Measurements from ENCODE around the gene WNT7B.

WNT7B gene

GRCh38 chr22:45882881-45883810, 93.8 kb downstream of the WNT7B start:
- CTCF ChIA-PET = no interaction called here

GRCh38 chr22:45881524-45881875, 95.5 kb downstream of the WNT7B start:
- no peak for TF ChIP-seq PKNOX1 (IDR thresholded peaks at IDR 0.05)
- no peak for TF ChIP-seq FOXA1 (IDR thresholded peaks at IDR 0.05)
- no peak for TF ChIP-seq CTBP1 (IDR thresholded peaks at IDR 0.05; ENCODE audit: borderline replicate concordance)
- no peak for TF ChIP-seq ELF4 (IDR thresholded peaks at IDR 0.05)
- TF ChIP-seq NFRKB (IDR thresholded peaks at IDR 0.05) = no peak
- TF ChIP-seq LEF1 (IDR thresholded peaks at IDR 0.05; ENCODE audit: borderline replicate concordance) = no peak
- no peak for TF ChIP-seq ARNT (IDR thresholded peaks at IDR 0.05)
- TF ChIP-seq HDGF (IDR thresholded peaks at IDR 0.05; ENCODE audit: borderline replicate concordance) = no peak
- no peak for TF ChIP-seq FOXM1 (IDR thresholded peaks at IDR 0.05; ENCODE audit: borderline replicate concordance)
- TF ChIP-seq FOXK2 (IDR thresholded peaks at IDR 0.05) = no peak
- no peak for TF ChIP-seq TARDBP (IDR thresholded peaks at IDR 0.05)
- no peak for TF ChIP-seq SUZ12 (IDR thresholded peaks at IDR 0.05)
- TF ChIP-seq ZNF384 (IDR thresholded peaks at IDR 0.05) = no peak
- no peak for DNase-seq (ENCODE audit: extremely low spot score)
- ChIA-PET CTCF (no interaction called here), POLR2A (no interaction called here)

More at GRCh38 chr22:45882881-45883810, 93.8 kb downstream of the WNT7B start:
- POLR2A ChIA-PET = no interaction called here
- DNase-seq (ENCODE audit: extremely low spot score) = no peak
- TF ChIP-seq SP1 (IDR thresholded peaks at IDR 0.05) = no peak
- no peak for TF ChIP-seq FOXM1 (IDR thresholded peaks at IDR 0.05; ENCODE audit: borderline replicate concordance)
- no peak for TF ChIP-seq ARNT (IDR thresholded peaks at IDR 0.05)
- TF ChIP-seq TARDBP (IDR thresholded peaks at IDR 0.05) = no peak
- TF ChIP-seq FOXK2 (IDR thresholded peaks at IDR 0.05) = no peak
- TF ChIP-seq SUZ12 (IDR thresholded peaks at IDR 0.05) = no peak
- TF ChIP-seq ZNF384 (IDR thresholded peaks at IDR 0.05) = no peak
- TF ChIP-seq CTBP1 (IDR thresholded peaks at IDR 0.05; ENCODE audit: borderline replicate concordance) = no peak
- no peak for TF ChIP-seq LEF1 (IDR thresholded peaks at IDR 0.05; ENCODE audit: borderline replicate concordance)
- TF ChIP-seq NFRKB (IDR thresholded peaks at IDR 0.05) = no peak
- TF ChIP-seq L3MBTL2 (conservative IDR thresholded peaks at IDR 0.05) = no peak

GRCh38 chr22:45880716-45881523, 96.0 kb downstream of the WNT7B start:
- DNase-seq (ENCODE audit: extremely low spot score) = no peak
- POLR2A ChIA-PET = no interaction called here
- CTCF ChIA-PET = no interaction called here
- TF ChIP-seq FOXK2 (IDR thresholded peaks at IDR 0.05) (no peak), BHLHE40 (IDR thresholded peaks at IDR 0.05; ENCODE audit: borderline replicate concordance) (no peak), SUZ12 (IDR thresholded peaks at IDR 0.05) (no peak), ARNT (IDR thresholded peaks at IDR 0.05) (no peak), ELF4 (IDR thresholded peaks at IDR 0.05) (no peak)

- no peak for DNase-seq (ENCODE audit: extremely low spot score)
- POLR2A ChIA-PET = no interaction called here
- CTCF ChIA-PET = no interaction called here
- TF ChIP-seq SUZ12 (IDR thresholded peaks at IDR 0.05) (no peak), ARNT (IDR thresholded peaks at IDR 0.05) (no peak), ELF4 (IDR thresholded peaks at IDR 0.05) (no peak), NFRKB (IDR thresholded peaks at IDR 0.05) (no peak)
These were observed 96.8 kb downstream of the WNT7B start for GRCh38 chr22:45880091-45880715.

GRCh38 chr22:45879552-45879949, 97.4 kb downstream of the WNT7B start:
- DNase-seq (ENCODE audit: extremely low spot score) = no peak
- CTCF ChIA-PET = no interaction called here
- POLR2A ChIA-PET = no interaction called here
- no peak for TF ChIP-seq CTBP1 (IDR thresholded peaks at IDR 0.05; ENCODE audit: borderline replicate concordance)
- no peak for TF ChIP-seq NFRKB (IDR thresholded peaks at IDR 0.05)
- no peak for TF ChIP-seq FOXA1 (IDR thresholded peaks at IDR 0.05)
- TF ChIP-seq TARDBP (IDR thresholded peaks at IDR 0.05) = no peak
- TF ChIP-seq PKNOX1 (IDR thresholded peaks at IDR 0.05) = no peak

GRCh38 chr22:45878901-45879551, 97.9 kb downstream of the WNT7B start:
- CTCF ChIA-PET = interaction anchor here (0.8 kb wide), 1 partner anchor 15 kb away, joined by 4 read pairs; no protein-coding TSS in a partner anchor
- POLR2A ChIA-PET = no interaction called here
- no peak for DNase-seq (ENCODE audit: extremely low spot score)
- no peak for TF ChIP-seq ARNT (IDR thresholded peaks at IDR 0.05)
- TF ChIP-seq NFRKB (IDR thresholded peaks at IDR 0.05) = no peak
- TF ChIP-seq FOXM1 (IDR thresholded peaks at IDR 0.05; ENCODE audit: borderline replicate concordance) = no peak
- no peak for TF ChIP-seq FOXK2 (IDR thresholded peaks at IDR 0.05)
- TF ChIP-seq L3MBTL2 (conservative IDR thresholded peaks at IDR 0.05) = no peak

All from HEK293T (cell line).